Activated naive CD4-positive, alpha-beta T cell (primary cell): Measurements from ENCODE around the gene DHX57.
A peak's percentile ranks its signal among the peaks of the same experiment; 100 is the strongest.

Experiments
- DNase-seq, 4 experiments: peaks; one replicate each; lab custom pipeline; 2025; lab: John Stamatoyannopoulos, UW

DHX57 gene

GRCh38 chr2:38750011-38750890, 125.5 kb downstream of the DHX57 start:
- DNase-seq = peak in 2 of 4 experiments; percentile 33 to 53

DNA sequence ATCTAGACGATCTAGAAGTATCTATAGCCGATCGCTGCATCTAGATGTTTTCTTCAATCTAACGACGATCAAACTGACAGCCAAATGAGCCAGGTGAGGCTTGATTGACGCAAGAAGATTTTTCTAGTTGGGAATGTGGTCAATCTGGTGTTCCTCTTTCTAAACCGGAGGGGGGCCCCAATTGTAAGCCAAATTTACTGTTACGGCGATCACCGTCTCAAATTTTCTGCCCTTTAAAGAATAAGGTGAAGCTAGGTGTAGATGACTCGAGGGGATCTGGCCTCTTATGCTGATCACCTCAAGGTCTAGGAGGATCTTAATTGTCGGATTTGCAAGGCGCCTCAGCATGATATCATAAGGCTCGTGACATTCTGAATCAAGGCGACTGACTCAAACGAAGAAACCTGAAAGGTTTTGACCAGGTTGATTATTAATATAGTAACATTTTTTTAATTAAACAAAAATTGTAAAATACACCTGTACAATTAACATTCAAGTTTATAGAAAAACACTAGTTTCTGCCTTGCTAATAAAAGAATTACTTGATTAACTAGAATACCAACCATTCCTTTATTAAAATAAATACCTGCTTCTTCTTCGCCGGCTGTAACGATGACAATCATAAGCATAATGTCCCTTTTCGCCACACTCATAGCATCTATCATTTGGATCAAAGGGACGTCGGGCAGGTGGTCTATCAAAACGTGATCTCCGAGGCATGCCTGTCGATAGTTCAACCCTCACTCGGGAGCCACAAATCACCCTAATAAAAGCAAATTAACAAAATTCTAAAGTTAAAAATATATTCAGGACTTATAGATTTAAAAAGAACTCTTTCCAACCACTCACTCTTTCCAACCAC, 126.6 kb downstream of the DHX57 start:
- DNase-seq = no peak

DNA sequence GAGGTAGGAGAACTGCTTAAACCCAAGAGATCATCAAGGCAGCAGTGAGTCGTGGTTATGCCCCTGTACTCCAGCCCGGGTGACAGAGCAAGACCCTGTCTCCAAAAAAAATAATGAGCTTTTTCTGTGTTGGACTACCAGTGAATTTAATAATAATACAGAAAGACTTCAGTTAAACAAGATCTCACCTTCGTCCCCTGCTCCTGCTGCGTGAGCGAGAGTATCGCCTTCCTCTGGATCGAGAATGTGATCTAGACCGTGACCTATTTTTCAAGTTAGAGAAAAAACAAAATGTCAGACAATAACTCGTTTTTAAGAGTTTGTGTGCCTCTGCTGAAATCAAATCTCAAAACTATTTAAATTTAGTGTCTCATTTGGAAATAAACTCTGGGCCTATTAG, 127.3 kb downstream of the DHX57 start:
- no peak for DNase-seq

DNA sequence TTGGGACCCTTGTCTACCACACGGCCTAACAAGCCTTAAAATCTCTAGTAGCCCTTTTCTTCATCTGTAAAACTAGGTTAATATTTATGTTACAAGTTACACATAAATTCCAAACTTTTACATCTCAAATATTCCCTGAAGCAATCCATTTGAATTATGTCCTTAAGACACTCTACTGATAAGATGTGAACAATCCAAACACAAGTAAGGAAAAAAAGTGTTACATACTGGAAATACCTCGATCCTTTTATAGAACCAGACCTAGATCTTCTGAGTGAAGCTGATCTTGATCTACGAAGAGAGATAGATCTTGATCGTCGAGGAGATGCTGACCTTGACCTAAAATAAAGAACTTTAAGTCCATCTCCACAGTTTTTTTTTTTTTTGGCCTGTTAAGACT, 127.9 kb downstream of the DHX57 start:
- no peak for DNase-seq
